Kidney (tissue), 14 donors: ENCODE measurements around the gene TTC17. TPM values are rescaled to one million over a fixed set of nuclear protein-coding genes. Genes with fewer than 3 reads are reported as not detected.

Source experiments
- DNase-seq, 5 donors: peaks; one replicate each; pipeline ENCODE4 v3.0.0-alpha.2; 2013 to 2020
- FAIRE-seq: peaks from 2 replicates; lab custom pipeline; 2012; peaks lifted over from hg19 to GRCh38; lab: Jason Lieb, UNC
- H3K27ac ChIP-seq, 2 donors: one replicate each; pipeline ENCODE4 v1.7.0; 2013; ENCODE audit warnings: low read depth in 2 of 2, low read length in 2 of 2, inconsistent platforms in 1 of 2
- H3K27me3 ChIP-seq: one replicate; pipeline ENCODE4 v1.7.1; 2013; ENCODE audit warnings: low read length, inconsistent platforms; ENCODE audit not compliant: control insufficient read depth, insufficient read depth
- H3K36me3 ChIP-seq, 3 donors: one replicate each; pipeline versions ENCODE4 v1.7.0 to v1.7.1; 2013; ENCODE audit warnings: low read length in 3 of 3, control low read depth in 1 of 3, inconsistent platforms in 1 of 3; ENCODE audit not compliant: insufficient read depth in 3 of 3, control insufficient read depth in 2 of 3
- H3K4me1 ChIP-seq, 3 donors: one replicate each; pipeline versions ENCODE4 v1.7.0 to v1.7.1; 2013; ENCODE audit warnings: low read length in 3 of 3, inconsistent platforms in 1 of 3, low read depth in 1 of 3; ENCODE audit not compliant: control insufficient read depth in 2 of 3, insufficient read depth in 2 of 3
- H3K4me3 ChIP-seq, 3 donors: one replicate each; pipeline versions ENCODE4 v1.7.0 to v1.8.1; 2013; ENCODE audit warnings: low read length in 3 of 3, control low read depth in 1 of 3, inconsistent platforms in 1 of 3
- H3K9ac ChIP-seq, 3 donors: one replicate each; pipeline versions ENCODE4 v1.7.0 to v1.7.1; 2013; ENCODE audit warnings: low read length in 3 of 3, control low read depth in 1 of 3, inconsistent platforms in 1 of 3
- H3K9me3 ChIP-seq, 3 donors: one replicate each; pipeline versions ENCODE4 v1.7.0 to v1.7.1; 2013; ENCODE audit warnings: low read length in 3 of 3, control low read depth in 1 of 3, inconsistent platforms in 1 of 3; ENCODE audit not compliant: control insufficient read depth in 2 of 3, insufficient read depth in 1 of 3
- intact Hi-C: fragments of 100-400 bp; cut with DNase I; formaldehyde crosslinking; loops from one replicate; pipeline ENCODE4 v1.11.1; 2022
- polyA plus RNA-seq: library from polyadenylated mRNA; stranded (reverse); fragments of 350-450 nt; fragmentation: Illumina TruSeq; extraction: RNeasy Lipid Tissue Mini Kit (QIAGEN cat#74804); gene quantifications from one replicate; pipeline ENCODE4 v1.2.3, GENCODE V29; 2014; ENCODE audit warnings: low read depth, low replicate concordance; ENCODE audit not compliant: insufficient read depth
- total RNA-seq: library from RNA; stranded (reverse); fragmentation: NEBNext Ultra II Directional; extraction: Animal tissue kit (Norgen Biotek cat#: 25700); gene quantifications from one replicate; pipeline ENCODE4 v1.2.1, GENCODE V29; 2021
- TF ChIP-seq, protein P1 (sequence below): IDR thresholded peaks from 3 replicates; pipeline ENCODE4 v1.5.1; 2012; ENCODE audit warnings: mild to moderate bottlenecking, moderate library complexity, borderline replicate concordance; ENCODE audit not compliant: insufficient read depth; ENCODE audit errors: extremely low read depth
- donor health status: control.
- donor health status: control.
- donor health status: control.
- donor health status: control.
- donor health status: control.
- donor health status: DM: yes; HTN: yes; CAD: no.
- donor health status: Normal renal cell carcinoma (clear cell type).

The TTC17 gene
- total and polyA plus RNA-seq, 2 donors from 2014 or later = 26.2 to 76.5 TPM

DNA sequence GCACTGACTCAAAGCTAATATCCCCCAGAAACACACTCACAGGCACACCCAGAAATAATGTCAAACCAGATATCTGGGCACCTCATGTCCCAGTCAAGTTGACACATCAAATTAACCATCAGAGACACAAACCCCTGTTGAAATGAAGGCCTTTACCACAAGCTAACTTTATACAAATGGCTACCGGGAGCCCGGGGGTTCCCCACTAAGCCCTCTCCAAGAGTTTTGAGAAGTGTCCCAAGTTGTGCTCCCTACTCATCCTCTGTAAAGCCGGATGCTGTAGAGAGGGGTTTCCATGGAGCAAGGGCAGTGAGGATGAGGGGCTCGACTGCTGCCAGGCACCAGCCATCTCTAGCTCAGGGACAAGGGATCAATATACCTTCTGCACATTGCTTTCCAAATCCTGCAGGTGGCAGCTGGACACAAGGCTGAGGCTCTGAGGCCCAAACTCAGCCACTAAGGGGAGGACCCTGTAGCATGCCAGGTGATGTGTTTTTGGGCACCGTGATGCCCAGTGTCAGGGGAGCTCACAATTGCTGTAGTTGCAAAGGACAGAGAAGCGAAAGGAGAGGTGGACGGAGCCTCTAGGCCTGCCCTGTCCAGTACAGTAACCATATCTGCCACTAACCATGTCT, 145.7 kb downstream of the TTC17 start:
- intact Hi-C loops = no loop called here
- no peaks in the 10 kb centered on the region for H3K9me3 ChIP-seq
- DNase-seq (peak in 3 of 5 donors; percentile 5 to 36 (median 22)), FAIRE-seq (no peak)
- no peak overlapping the region for H3K27ac ChIP-seq
- H3K27me3 ChIP-seq = no peaks in the 10 kb centered on the region
- no peak overlapping the region for H3K4me3 ChIP-seq
- no peaks in the 10 kb centered on the region for H3K36me3 ChIP-seq
- no peaks in the 10 kb centered on the region for H3K4me1 ChIP-seq
- H3K9ac ChIP-seq = no peak overlapping the region
- TF ChIP-seq, protein P1, sequence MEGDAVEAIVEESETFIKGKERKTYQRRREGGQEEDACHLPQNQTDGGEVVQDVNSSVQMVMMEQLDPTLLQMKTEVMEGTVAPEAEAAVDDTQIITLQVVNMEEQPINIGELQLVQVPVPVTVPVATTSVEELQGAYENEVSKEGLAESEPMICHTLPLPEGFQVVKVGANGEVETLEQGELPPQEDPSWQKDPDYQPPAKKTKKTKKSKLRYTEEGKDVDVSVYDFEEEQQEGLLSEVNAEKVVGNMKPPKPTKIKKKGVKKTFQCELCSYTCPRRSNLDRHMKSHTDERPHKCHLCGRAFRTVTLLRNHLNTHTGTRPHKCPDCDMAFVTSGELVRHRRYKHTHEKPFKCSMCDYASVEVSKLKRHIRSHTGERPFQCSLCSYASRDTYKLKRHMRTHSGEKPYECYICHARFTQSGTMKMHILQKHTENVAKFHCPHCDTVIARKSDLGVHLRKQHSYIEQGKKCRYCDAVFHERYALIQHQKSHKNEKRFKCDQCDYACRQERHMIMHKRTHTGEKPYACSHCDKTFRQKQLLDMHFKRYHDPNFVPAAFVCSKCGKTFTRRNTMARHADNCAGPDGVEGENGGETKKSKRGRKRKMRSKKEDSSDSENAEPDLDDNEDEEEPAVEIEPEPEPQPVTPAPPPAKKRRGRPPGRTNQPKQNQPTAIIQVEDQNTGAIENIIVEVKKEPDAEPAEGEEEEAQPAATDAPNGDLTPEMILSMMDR = peak; percentile 17

DNA sequence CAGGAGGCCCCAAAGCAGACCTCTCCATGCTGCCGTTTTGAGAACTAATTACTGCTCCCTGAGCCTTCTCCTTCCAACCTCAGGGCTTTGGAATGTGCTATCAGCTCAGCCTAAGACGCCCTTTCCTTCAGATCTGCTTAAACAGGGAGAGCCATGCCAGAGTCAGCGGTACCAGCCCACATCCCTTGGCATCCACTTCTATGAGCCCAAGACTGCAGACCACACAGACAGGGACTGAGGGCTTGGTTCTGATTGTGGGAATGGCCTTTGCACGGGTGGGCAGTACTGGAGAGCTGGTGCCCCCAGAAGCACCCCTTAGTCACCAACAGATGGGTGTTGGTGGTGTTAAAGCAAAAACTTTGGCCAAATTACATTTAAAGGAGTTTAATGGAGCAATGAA, 146.5 kb downstream of the TTC17 start:
- no peaks in the 10 kb centered on the region for H3K9me3 ChIP-seq
- intact Hi-C loops = no loop called here
- TF ChIP-seq, protein P1 = no peak
- H3K27me3 ChIP-seq = no peaks in the 10 kb centered on the region
- no peak overlapping the region for H3K4me3 ChIP-seq
- no peaks in the 10 kb centered on the region for H3K36me3 ChIP-seq
- DNase-seq (no peak), FAIRE-seq (no peak)
- H3K27ac ChIP-seq = no peak overlapping the region
- H3K4me1 ChIP-seq = no peaks in the 10 kb centered on the region
- H3K9ac ChIP-seq = no peak overlapping the region

DNA sequence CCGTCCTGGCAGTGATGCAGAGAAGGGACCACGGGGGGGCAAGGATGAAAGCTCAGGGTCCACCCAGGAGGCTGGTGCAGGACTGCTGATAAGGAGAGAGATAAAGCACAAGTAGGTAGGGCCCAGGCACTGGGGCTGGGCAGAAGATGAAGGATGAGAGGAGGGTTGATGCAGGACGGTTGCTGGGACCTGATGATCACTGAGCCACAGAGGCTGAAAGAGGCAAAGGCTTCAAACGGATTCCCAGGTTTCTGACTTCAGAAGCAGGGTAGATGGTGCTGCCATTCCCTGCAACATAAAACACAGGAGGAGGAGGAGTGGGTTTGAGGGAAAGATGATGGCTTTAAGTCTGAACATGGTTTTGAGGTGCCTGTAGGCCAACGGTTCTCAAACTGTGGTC, 148.5 kb downstream of the TTC17 start:
- H3K27ac ChIP-seq = no peak overlapping the region
- DNase-seq (no peak), FAIRE-seq (no peak)
- H3K9me3 ChIP-seq = no peaks in the 10 kb centered on the region
- no peak overlapping the region for H3K4me3 ChIP-seq
- H3K9ac ChIP-seq = no peak overlapping the region
- intact Hi-C loops = no loop called here
- no peaks in the 10 kb centered on the region for H3K27me3 ChIP-seq
- H3K4me1 ChIP-seq = no peaks in the 10 kb centered on the region
- no peaks in the 10 kb centered on the region for H3K36me3 ChIP-seq
- TF ChIP-seq, protein P1 = no peak

DNA sequence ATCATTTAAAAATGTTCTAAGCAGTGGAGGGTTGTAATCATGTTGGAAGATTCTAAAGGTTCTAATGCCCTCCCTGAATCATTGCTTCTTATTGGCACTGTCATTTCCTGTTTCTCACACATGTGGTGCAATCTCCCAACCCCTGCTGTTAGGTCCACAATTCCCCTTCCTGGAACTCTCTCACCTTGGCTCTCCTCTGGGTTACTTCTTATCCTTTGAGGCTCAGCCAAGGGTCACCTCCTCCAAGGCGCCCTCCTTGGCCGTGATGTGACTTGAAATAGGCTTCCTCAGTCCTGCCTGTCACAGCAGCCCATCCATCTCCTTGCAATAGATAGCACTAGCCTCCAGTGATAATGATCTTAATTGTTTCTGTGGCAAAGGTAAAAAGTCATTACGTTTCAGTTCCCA, 149.8 kb downstream of the TTC17 start:
- FAIRE-seq = no peak
- Histone ChIP-seq H3K27me3 (no peaks in the 10 kb centered on the region), H3K9ac (no peak overlapping the region), H3K4me3 (no peak overlapping the region), H3K36me3 (no peaks in the 10 kb centered on the region), H3K4me1 (no peaks in the 10 kb centered on the region), H3K27ac (no peak overlapping the region), H3K9me3 (no peaks in the 10 kb centered on the region)
- intact Hi-C loops = no loop called here
- no peak for DNase-seq
- TF ChIP-seq, protein P1 = no peak
